Ascending aorta (tissue), 2 donors: Measurements from ENCODE around the gene ACACA. TPM values are rescaled to one million over a fixed set of nuclear protein-coding genes. Genes with fewer than 3 reads are reported as not detected.

Experiments used
- DNase-seq, 2 donors: peaks; one replicate each; pipeline ENCODE4 v3.0.0-alpha.2; 2019; ENCODE audit warnings: low spot score in 2 of 2
- H3K27ac ChIP-seq, 2 donors: fragments of 200-600 bp; sonication (generic); one replicate each; pipeline ENCODE4 v1.5.1; 2016 to 2017; ENCODE audit warnings: mild to moderate bottlenecking in 1 of 2
- H3K27me3 ChIP-seq: fragments of 200-600 bp; sonication (generic); one replicate; pipeline ENCODE4 v1.5.1; 2017
- H3K36me3 ChIP-seq, 2 donors: fragments of 200-600 bp; sonication (generic); one replicate each; pipeline ENCODE4 v1.5.1; 2016
- H3K4me1 ChIP-seq, 2 donors: fragments of 200-600 bp; sonication (generic); one replicate each; pipeline ENCODE4 v1.5.1; 2016 to 2017; ENCODE audit warnings: mild to moderate bottlenecking in 1 of 2
- H3K4me3 ChIP-seq, 2 donors: fragments of 200-600 bp; sonication (generic); one replicate each; pipeline ENCODE4 v1.5.1; 2016 to 2017; ENCODE audit warnings: mild to moderate bottlenecking in 1 of 2
- H3K9me3 ChIP-seq, 2 donors: fragments of 200-600 bp; sonication (generic); one replicate each; pipeline ENCODE4 v1.5.1; 2016
- CTCF ChIP-seq, 3 experiments: fragments of 200-600 bp in 2 of 3; fragments of 450-650 bp in 1 of 3; sonication (generic) in 2 of 3; IDR thresholded peaks; one replicate each; pipeline ENCODE4 v1.5.1; 2016 to 2019; ENCODE audit warnings: antibody characterized with exemption in 3 of 3, mild to moderate bottlenecking in 1 of 3, moderate library complexity in 1 of 3
- intact Hi-C: fragments of 100-400 bp; cut with DNase I; formaldehyde crosslinking; loops from one replicate; pipeline ENCODE4 v1.15.1; 2023
- total RNA-seq: library from RNA; depleted of rRNA; stranded (reverse); fragments of >200 nt; gene quantifications from one replicate; pipeline ENCODE4 v1.1.0, GENCODE V29; 2016

ACACA gene
- total RNA-seq, 1 donor from 2014 or later = 69.0 TPM

GRCh38 chr17:37121616-37122015, 285.0 kb downstream of the ACACA start:
- intact Hi-C loops = no loop called here
- Histone ChIP-seq H3K4me1 (no peaks in the 10 kb centered on the region), H3K9me3 (no peaks in the 10 kb centered on the region), H3K4me3 (no peak overlapping the region), H3K27me3 (no peaks in the 10 kb centered on the region), H3K27ac (no peak overlapping the region), H3K36me3 (peaks cover 3 to 43% of the 10 kb centered on the region in 2 donors)
- TF ChIP-seq CTCF (IDR thresholded peaks at IDR 0.05) = no peak
- DNase-seq = no peak

- peaks cover 3 to 22% of the 10 kb centered on the region in 2 donors for H3K36me3 ChIP-seq
- H3K9me3 ChIP-seq = no peaks in the 10 kb centered on the region
- H3K4me3 ChIP-seq = no peak overlapping the region
- no peak overlapping the region for H3K27ac ChIP-seq
- H3K4me1 ChIP-seq = no peaks in the 10 kb centered on the region
- intact Hi-C loops = no loop called here
- no peak for TF ChIP-seq CTCF (IDR thresholded peaks at IDR 0.05)
- no peak for DNase-seq
- H3K27me3 ChIP-seq = no peaks in the 10 kb centered on the region
Measured at GRCh38 chr17:37118366-37119137, 288.1 kb downstream of the ACACA start.

- Histone ChIP-seq H3K27ac (no peak overlapping the region), H3K4me1 (no peaks in the 10 kb centered on the region), H3K36me3 (peaks cover 3 to 27% of the 10 kb centered on the region in 2 donors), H3K9me3 (no peaks in the 10 kb centered on the region), H3K4me3 (no peak overlapping the region), H3K27me3 (no peaks in the 10 kb centered on the region)
- TF ChIP-seq CTCF (IDR thresholded peaks at IDR 0.05) = no peak
- no peak for DNase-seq
- intact Hi-C loops = no loop called here
Measured at GRCh38 chr17:37117373-37118142, 289.1 kb downstream of the ACACA start.

- intact Hi-C loops = no loop called here
- TF ChIP-seq CTCF (IDR thresholded peaks at IDR 0.05) = no peak
- peaks cover 3 to 28% of the 10 kb centered on the region in 2 donors for H3K36me3 ChIP-seq
- H3K9me3 ChIP-seq = no peaks in the 10 kb centered on the region
- DNase-seq = no peak
- no peaks in the 10 kb centered on the region for H3K27me3 ChIP-seq
- H3K27ac ChIP-seq = no peak overlapping the region
- no peaks in the 10 kb centered on the region for H3K4me1 ChIP-seq
- no peak overlapping the region for H3K4me3 ChIP-seq
Measured at GRCh38 chr17:37116671-37117185, 289.9 kb downstream of the ACACA start.

- Histone ChIP-seq H3K9me3 (no peaks in the 10 kb centered on the region), H3K27me3 (no peaks in the 10 kb centered on the region), H3K4me1 (no peaks in the 10 kb centered on the region), H3K4me3 (no peak overlapping the region), H3K36me3 (peaks cover 11 to 34% of the 10 kb centered on the region in 2 donors), H3K27ac (no peak overlapping the region)
- DNase-seq = no peak
- TF ChIP-seq CTCF (IDR thresholded peaks at IDR 0.05) = no peak
- intact Hi-C loops = no loop called here
Measured at GRCh38 chr17:37111329-37111728, 295.3 kb downstream of the ACACA start.
